Activated CD4-positive, alpha-beta memory T cell treated with anti-CD3 and anti-CD28 coated beads, Interleukin-2, amount 10 ng/mL, durations not matched to agents 7 days and 5 days (primary cell): ENCODE results near the gene SAP30BP. TPM values are rescaled to one million over a fixed set of nuclear protein-coding genes. Genes with fewer than 3 reads are reported as not detected.
A peak's percentile ranks its signal among the peaks of the same experiment; 100 is the strongest.

Source experiments
- CTCF ChIA-PET: fragments of 350-600 bp; sonication (Branson Sonifier 250); formaldehyde crosslinking; loops from one replicate; lab custom pipeline; 2021; ENCODE audit warnings: antibody characterized with exemption, inconsistent platforms; lab: Charles Lee
- POLR2A ChIA-PET: fragments of 350-600 bp; sonication (Branson Sonifier 250); formaldehyde crosslinking; loops from one replicate; lab custom pipeline; 2021; ENCODE audit warnings: antibody characterized with exemption; lab: Charles Lee
- DNase-seq: peaks from one replicate; pipeline ENCODE4 v3.0.0-alpha.2; 2020
- H3K27ac Mint-ChIP-seq: one replicate; pipeline ENCODE4 v1.8.0; 2021; ENCODE audit warnings: mild to moderate bottlenecking, mixed read lengths
- H3K27me3 Mint-ChIP-seq: one replicate; pipeline ENCODE4 v1.8.0; 2021; ENCODE audit warnings: mixed read lengths
- H3K36me3 Mint-ChIP-seq: one replicate; pipeline ENCODE4 v1.8.0; 2021; ENCODE audit warnings: low read depth, mixed read lengths
- H3K4me1 Mint-ChIP-seq: one replicate; pipeline ENCODE4 v1.8.0; 2021; ENCODE audit warnings: mixed read lengths
- H3K4me3 Mint-ChIP-seq: one replicate; pipeline ENCODE4 v1.8.0; 2021; ENCODE audit warnings: mild to moderate bottlenecking, mixed read lengths
- H3K9me3 Mint-ChIP-seq: one replicate; pipeline ENCODE4 v1.8.0; 2021; ENCODE audit warnings: mixed read lengths
- total RNA-seq, 2 experiments: library from RNA; stranded (reverse); gene quantifications; one replicate each; pipeline ENCODE4 v1.2.3, GENCODE V29; 2021

Gene SAP30BP
- total RNA-seq: 10 to 100 TPM; 87.2 to 89.6 TPM

DNA sequence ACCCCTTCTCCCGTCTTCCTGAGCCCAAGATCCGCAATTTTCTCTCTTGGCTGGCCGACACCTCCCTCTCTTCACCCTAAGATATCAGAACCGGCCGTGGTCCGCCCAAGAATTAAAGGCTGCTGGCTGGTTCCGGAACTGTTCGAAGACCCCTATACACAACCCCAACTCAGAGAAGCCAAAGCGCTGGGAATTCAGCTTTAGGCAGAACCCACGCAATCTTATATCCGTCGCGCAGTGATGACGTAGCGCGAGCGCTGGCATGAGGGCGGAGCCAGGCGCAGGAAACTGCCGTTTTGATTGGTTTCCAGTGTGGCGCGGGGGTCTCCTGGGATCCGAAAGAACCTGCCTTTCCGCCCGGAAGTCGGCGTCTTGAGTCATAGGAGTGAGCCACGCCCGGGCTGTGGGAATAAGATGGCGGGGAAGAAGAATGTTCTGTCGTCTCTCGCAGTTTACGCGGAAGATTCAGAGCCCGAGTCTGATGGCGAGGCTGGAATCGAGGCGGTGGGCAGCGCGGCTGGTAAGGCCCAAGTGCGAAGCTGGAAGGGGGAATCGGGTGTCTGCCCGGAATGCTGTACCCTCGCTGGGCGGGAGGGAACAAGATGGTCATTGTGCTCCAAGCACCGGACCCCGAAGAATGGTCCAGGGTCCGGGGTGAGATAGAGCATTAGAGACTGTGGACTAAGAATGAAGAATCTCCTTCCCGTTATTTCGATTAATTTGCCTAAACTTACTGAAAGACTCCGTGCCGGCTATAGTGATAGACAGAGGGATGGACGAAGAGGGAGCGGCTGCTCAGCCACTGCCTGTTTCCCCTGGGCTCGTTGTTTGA lies at the start of gene SAP30BP, which contains the start of gene RECQL5:
SAP30BP (plus strand) TSS at position 380 of the 832 bp plus-strand sequence; CDS start at position 415, 35 bp downstream.
RECQL5 (minus strand) TSS at position 196 of the 832 bp plus-strand sequence. CDS start 597 bp downstream, outside the sequence.
- POLR2A ChIA-PET: interaction anchor here (0.5 to 2.7 kb wide), 33 partner anchors 10 to 406 kb away, joined by 3 to 27 read pairs (median 4); partner anchors contain the start of genes GGA3, MRPS7, SLC25A19 and SMIM5
- peaks cover 28% of the 10 kb centered on the region for H3K4me1 Mint-ChIP-seq
- peak within 1 kb of the TSS; percentile 55 for H3K4me3 Mint-ChIP-seq
- H3K9me3 Mint-ChIP-seq: no peaks in the 10 kb centered on the region
- CTCF ChIA-PET: interaction anchor here (0.8 to 3.5 kb wide), 9 partner anchors 9 to 378 kb away, joined by 3 to 20 read pairs (median 5); partner anchors contain the start of gene SLC25A19
- peak within 1 kb of the TSS; percentile 23 for H3K27ac Mint-ChIP-seq
- peaks cover 35% of the 10 kb centered on the region for H3K36me3 Mint-ChIP-seq
- no peaks in the 10 kb centered on the region for H3K27me3 Mint-ChIP-seq
- DNase-seq: peak; percentile 98

DNA sequence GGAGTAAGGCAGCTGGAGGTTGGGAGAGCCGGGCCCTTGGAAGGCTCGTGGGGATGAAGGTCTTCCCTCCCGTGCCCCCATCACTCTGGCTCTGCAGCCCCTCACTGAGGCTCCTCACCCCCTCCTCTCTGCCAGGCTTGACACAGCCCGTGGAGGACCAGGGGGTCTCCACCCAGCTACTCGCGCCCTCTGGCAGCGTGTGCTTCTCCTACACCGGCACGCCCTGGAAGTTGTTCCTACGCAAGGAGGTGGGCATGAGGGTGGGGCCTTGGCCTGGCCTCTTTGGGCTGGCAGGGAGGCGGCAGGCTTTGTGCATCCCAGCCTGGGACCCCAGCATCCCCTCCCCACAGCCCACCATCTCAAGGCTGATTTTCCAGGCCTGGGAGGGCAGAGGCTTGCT lies 49.5 kb upstream of the SAP30BP start:
- Mint-ChIP-seq H3K4me1 (no peaks in the 10 kb centered on the region), H3K27me3 (no peaks in the 10 kb centered on the region), H3K27ac (no peak overlapping the region), H3K36me3 (no peaks in the 10 kb centered on the region), H3K4me3 (no peak overlapping the region), H3K9me3 (no peaks in the 10 kb centered on the region)
- no peak for DNase-seq
- CTCF ChIA-PET: interaction anchor here (1.7 kb wide), 1 partner anchor 15 kb away, joined by 10 read pairs; the partner anchor contains the start of gene SMIM5
- POLR2A ChIA-PET: no interaction called here

DNA sequence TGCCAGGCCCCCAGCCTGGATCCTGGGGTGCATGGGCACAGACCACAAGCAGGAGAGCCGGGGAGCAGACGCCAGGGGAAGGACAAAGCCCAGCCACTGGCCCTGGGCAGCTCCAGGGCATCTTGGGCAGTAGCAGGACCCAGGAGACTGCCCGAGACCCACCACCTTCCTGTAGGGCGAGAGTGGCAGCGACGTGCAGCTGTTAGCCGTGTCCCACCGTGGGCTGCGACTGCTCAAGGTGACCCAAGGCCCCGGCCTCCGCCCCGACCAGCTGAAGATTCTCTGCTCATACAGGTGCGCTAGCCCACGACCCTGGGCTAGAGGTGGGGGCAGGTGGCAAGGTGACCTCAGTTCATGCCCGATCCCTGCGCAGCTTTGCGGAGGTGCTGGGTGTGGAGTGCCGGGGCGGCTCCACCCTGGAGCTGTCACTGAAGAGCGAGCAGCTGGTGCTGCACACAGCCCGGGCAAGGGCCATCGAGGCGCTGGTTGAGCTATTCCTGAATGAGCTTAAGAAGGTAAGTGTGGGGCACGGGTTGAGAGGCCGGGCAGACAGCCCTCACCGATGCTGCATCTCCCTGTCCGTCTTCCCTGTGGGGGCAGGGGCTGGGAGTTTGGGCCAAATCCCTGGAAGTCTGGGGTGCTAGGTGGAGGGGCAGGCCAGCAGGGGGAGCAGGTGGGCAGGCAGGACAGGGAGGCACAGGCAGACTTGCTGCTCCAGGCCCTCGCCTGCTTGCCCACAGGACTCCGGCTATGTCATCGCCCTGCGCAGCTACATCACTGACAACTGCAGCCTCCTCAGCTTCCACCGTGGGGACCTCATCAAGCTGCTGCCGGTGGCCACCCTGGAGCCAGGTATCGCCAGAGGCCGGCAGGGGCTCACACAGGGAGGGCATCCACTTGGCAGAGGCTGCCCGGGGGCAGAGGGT lies 47.4 kb upstream of the SAP30BP start:
- POLR2A ChIA-PET: interaction anchor here (1.6 kb wide), 1 partner anchor 132 kb away, joined by 4 read pairs; no protein-coding TSS in a partner anchor
- no peak overlapping the region for H3K27ac Mint-ChIP-seq
- DNase-seq: peak; percentile 29

DNA sequence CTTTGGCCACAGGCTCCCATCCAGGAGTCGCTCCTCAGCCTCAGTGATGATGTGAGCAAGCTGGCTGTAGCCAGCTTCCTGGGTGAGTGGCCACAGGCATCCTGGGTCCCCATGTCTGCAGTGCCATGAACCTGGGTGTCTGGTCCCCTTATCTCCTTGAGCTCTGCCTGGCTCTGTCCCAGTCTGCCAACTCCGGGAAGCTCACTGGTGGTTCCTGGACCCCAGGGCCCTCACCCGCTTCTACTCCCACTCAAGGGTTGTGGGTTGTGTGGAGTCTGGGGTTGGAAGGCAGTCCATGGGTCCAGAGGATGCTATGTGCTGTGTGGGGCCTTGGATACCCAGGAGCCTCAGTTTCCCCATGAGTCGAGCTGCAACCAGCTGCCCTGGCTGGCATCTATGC lies 45.6 kb upstream of the SAP30BP start:
- H3K4me3 Mint-ChIP-seq: no peak overlapping the region
- H3K36me3 Mint-ChIP-seq: no peaks in the 10 kb centered on the region
- POLR2A ChIA-PET: interaction anchor here (1.6 kb wide), 1 partner anchor 134 kb away, joined by 4 read pairs; no protein-coding TSS in a partner anchor
- no peaks in the 10 kb centered on the region for H3K27me3 Mint-ChIP-seq
- H3K9me3 Mint-ChIP-seq: no peaks in the 10 kb centered on the region
- H3K4me1 Mint-ChIP-seq: no peaks in the 10 kb centered on the region
- CTCF ChIA-PET: interaction anchor here (1.0 to 3.6 kb wide), 5 partner anchors 12 to 132 kb away, joined by 3 to 21 read pairs (median 3); partner anchors contain the start of gene SMIM5
- DNase-seq: no peak
- no peak overlapping the region for H3K27ac Mint-ChIP-seq

More for the DNA sequence above, 47.4 kb upstream of the SAP30BP start:
- CTCF ChIA-PET: interaction anchor here (0.7 to 3.6 kb wide), 6 partner anchors 10 to 129 kb away, joined by 3 to 21 read pairs (median 4); partner anchors contain the start of gene SMIM5
- no peak overlapping the region for H3K4me3 Mint-ChIP-seq
- H3K4me1 Mint-ChIP-seq: no peaks in the 10 kb centered on the region
- H3K9me3 Mint-ChIP-seq: no peaks in the 10 kb centered on the region
- no peaks in the 10 kb centered on the region for H3K36me3 Mint-ChIP-seq
- no peaks in the 10 kb centered on the region for H3K27me3 Mint-ChIP-seq

DNA sequence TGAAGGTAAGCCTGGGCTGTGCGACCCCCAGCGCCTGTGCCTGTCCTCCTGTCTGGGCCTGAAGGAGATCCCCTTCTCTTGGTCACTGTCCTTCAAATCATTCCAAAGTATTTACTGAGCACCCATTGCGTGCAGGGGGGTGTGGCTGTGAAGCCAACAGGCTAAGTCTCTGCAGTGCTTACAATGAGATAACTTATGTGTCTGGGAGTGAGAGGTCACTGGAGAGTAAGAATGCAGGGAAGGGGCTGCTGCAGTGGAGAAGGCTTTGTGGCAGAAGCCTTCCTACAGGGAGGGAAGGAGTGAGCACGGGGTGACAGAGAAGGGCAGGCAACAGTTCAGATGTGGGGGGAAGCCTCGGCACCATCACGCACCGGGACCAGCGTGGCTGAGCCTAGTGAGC lies 45.1 kb upstream of the SAP30BP start:
- H3K4me3 Mint-ChIP-seq: no peak overlapping the region
- DNase-seq: no peak
- H3K36me3 Mint-ChIP-seq: no peaks in the 10 kb centered on the region
- H3K27ac Mint-ChIP-seq: no peak overlapping the region
- no peaks in the 10 kb centered on the region for H3K9me3 Mint-ChIP-seq
- ChIA-PET CTCF (interaction anchor here (1.0 to 3.6 kb wide), 4 partner anchors 11 to 131 kb away, joined by 3 to 21 read pairs (median 8); partner anchors contain the start of gene SMIM5), POLR2A (no interaction called here)
- no peaks in the 10 kb centered on the region for H3K27me3 Mint-ChIP-seq
- H3K4me1 Mint-ChIP-seq: no peaks in the 10 kb centered on the region

DNA sequence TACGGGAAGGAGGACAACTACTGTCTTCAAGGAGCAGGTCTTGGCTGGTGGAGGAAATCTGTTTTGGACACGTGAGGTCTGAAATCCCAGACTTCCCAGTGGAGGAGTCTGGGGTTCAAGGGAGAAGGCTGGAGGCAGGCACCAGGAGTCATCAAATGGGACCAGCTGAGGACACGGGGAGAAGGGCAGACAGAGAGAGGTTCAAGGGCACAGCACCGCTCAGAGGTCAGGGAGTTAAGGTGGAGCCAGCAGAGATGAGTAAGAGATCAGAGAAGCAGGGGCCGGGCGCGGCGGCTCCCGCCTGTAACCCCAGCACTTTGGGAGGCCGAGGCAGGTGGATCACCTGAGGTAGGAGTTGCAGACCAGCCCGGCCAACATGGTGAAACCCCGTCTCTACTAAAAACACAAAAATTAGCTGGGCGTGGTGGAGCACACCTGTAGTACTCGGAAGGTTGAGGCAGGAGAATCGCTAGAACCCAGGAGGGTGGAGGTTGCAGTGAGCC lies 44.3 kb upstream of the SAP30BP start:
- POLR2A ChIA-PET: interaction anchor here (1.3 kb wide), 1 partner anchor 32 kb away, joined by 4 read pairs; no protein-coding TSS in a partner anchor
- Mint-ChIP-seq H3K27me3 (no peaks in the 10 kb centered on the region), H3K27ac (no peak overlapping the region), H3K4me3 (no peak overlapping the region), H3K4me1 (no peaks in the 10 kb centered on the region), H3K9me3 (no peaks in the 10 kb centered on the region), H3K36me3 (no peaks in the 10 kb centered on the region)
- no peak for DNase-seq
- CTCF ChIA-PET: interaction anchor here (1.0 to 3.6 kb wide), 2 partner anchors 11 to 131 kb away, joined by 3 to 23 read pairs; partner anchors contain the start of gene SMIM5

DNA sequence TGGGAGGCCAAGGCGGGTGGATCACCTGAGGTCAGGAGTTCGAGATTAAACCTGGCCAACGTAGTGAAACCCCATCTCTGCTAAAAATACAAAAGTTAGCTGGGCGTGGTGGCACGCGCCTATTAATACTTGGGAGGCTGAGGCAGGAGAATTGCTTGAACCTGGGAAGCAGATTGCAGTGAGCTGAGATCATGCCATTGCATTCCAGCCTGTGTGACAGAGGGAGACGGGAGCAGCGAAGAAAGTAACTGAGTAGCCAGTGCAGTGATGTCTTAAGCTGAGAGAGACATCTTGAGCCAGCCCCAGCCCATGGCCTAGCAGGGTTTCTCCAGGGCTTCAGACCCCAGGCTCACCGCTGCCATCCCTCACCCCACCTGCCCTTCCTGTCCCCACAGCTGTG lies 43.8 kb upstream of the SAP30BP start:
- Mint-ChIP-seq H3K36me3 (no peaks in the 10 kb centered on the region), H3K4me3 (no peak overlapping the region), H3K27me3 (no peaks in the 10 kb centered on the region), H3K27ac (no peak overlapping the region), H3K4me1 (no peaks in the 10 kb centered on the region), H3K9me3 (no peaks in the 10 kb centered on the region)
- POLR2A ChIA-PET: interaction anchor here (1.3 kb wide), 1 partner anchor 33 kb away, joined by 4 read pairs; no protein-coding TSS in a partner anchor
- DNase-seq: no peak
- CTCF ChIA-PET: interaction anchor here (0.7 to 3.6 kb wide), 3 partner anchors 10 to 130 kb away, joined by 3 to 23 read pairs (median 3); partner anchors contain the start of gene SMIM5

DNA sequence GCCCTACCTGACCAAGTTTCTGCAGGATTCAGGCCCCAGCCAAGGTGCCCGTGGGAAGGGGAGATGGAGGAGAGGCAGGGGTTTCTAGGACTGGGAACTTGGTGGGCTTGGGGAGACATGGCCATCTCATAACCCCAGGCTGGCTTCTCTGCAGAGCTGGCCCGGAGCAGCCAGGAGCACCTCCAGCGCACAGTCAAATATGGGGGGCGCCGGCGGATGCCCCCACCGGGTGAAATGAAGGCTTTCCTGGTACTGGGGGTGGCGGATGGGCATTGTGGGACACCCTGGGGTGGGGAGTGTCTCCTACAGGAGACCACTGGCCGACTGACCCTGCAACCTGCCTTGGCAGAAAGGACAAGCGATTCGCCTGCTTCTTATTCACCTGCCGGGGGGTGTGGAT lies 43.1 kb upstream of the SAP30BP start:
- no peak for DNase-seq
- Mint-ChIP-seq H3K36me3 (no peaks in the 10 kb centered on the region), H3K4me1 (no peaks in the 10 kb centered on the region), H3K27ac (no peak overlapping the region), H3K27me3 (no peaks in the 10 kb centered on the region), H3K4me3 (no peak overlapping the region), H3K9me3 (no peaks in the 10 kb centered on the region)
- POLR2A ChIA-PET: interaction anchor here (1.3 kb wide), 1 partner anchor 33 kb away, joined by 4 read pairs; no protein-coding TSS in a partner anchor
- CTCF ChIA-PET: interaction anchor here (0.7 to 3.6 kb wide), 4 partner anchors 10 to 129 kb away, joined by 3 to 23 read pairs (median 3); partner anchors contain the start of gene SMIM5

DNA sequence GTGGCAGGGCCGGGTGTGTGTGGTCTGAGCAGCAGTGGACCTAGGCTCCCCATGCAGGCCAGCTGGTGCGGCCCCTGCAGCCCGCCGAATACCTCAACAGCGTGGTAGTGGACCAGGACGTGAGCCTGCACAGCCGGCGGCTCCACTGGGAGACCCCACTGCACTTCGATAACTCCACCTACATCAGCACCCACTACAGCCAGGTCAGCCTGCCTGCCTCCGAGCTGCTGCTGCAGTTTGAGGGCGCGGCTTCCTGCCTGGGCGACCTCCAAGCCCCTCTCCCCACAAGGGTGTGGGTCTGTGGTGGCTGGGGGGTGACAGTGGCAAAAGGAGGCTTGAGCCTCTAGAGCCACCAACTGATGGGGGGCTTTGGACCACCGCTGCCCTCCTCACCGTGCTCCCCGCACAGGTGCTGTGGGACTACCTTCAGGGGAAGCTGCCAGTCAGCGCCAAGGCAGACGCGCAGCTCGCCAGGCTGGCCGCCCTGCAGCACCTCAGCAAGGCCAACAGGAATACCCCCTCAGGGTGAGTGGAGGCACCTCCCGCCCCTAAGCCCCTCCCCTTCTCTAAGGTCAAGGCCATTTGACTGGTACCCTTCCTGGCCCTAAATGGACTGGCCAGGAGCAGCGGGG lies 42.3 kb upstream of the SAP30BP start:
- Mint-ChIP-seq H3K9me3 (no peaks in the 10 kb centered on the region), H3K27ac (no peak overlapping the region), H3K27me3 (no peaks in the 10 kb centered on the region), H3K4me3 (no peak overlapping the region), H3K36me3 (no peaks in the 10 kb centered on the region), H3K4me1 (no peaks in the 10 kb centered on the region)
- CTCF ChIA-PET: interaction anchor here (0.7 to 3.6 kb wide), 5 partner anchors 9 to 127 kb away, joined by 3 to 23 read pairs (median 3); partner anchors contain the start of gene SMIM5
- DNase-seq: no peak
- POLR2A ChIA-PET: no interaction called here

DNA sequence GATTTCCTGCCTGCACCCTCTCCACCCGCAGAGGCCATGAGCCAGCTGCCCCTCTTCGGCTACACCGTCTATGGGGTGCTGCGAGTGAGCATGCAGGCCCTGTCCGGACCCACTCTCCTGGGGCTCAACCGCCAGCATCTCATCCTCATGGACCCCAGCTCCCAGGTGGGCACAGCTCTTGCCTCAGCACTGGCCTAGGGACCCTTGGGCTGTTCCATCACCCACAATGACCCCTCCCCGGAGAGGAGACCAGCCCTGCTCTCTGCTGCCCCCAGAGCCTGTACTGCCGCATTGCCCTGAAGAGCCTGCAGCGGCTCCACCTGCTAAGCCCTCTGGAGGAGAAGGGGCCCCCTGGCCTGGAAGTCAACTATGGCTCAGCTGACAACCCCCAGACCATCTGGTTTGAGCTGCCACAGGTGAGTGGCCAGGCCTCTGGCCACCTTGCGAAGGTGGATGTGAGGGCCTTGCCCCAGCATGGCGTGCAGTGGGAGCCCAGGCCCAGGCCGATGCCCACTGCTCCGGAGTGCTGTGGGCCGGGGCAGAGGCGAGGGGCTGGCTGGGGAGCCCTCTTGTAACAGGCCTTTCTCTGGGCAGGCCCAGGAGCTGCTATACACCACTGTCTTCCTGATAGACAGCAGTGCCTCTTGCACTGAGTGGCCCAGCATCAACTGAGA lies 41.2 kb upstream of the SAP30BP start:
- ChIA-PET CTCF (interaction anchor here (1.0 to 3.6 kb wide), 4 partner anchors 8 to 125 kb away, joined by 3 to 23 read pairs (median 3); partner anchors contain the start of gene SMIM5), POLR2A (no interaction called here)
- H3K4me1 Mint-ChIP-seq: no peaks in the 10 kb centered on the region
- H3K36me3 Mint-ChIP-seq: no peaks in the 10 kb centered on the region
- H3K27me3 Mint-ChIP-seq: no peaks in the 10 kb centered on the region
- H3K9me3 Mint-ChIP-seq: no peaks in the 10 kb centered on the region
- H3K4me3 Mint-ChIP-seq: no peak overlapping the region
- no peak overlapping the region for H3K27ac Mint-ChIP-seq
- no peak for DNase-seq

DNA sequence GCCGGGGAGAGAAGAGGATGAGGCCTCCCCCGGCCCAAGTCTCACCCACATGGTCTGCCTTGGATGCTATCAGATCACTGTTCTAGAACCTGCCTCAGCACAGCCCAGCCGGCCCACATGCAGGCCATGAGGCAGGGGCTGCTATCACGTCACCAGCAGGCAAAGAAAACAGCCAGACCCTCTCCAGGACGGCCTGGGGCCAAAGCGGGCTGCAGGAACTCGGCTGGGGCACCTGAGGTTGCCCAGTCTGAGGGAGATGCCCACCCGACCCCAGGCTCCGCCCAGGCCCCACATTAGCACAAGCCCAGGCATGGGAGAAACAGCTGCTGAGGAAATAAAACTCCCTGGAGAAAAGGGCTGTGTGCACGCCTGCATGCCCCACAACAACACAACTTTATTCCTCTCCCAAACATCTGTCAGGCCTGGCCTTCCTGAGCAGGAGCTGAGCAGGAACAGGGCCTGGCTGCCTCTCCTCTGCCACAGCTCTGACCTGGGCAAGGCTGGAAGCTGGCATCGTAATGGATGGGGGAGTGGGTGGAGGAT lies 40.6 kb upstream of the SAP30BP start:
- Mint-ChIP-seq H3K9me3 (no peaks in the 10 kb centered on the region), H3K36me3 (no peaks in the 10 kb centered on the region), H3K4me3 (no peak overlapping the region), H3K27ac (no peak overlapping the region), H3K27me3 (no peaks in the 10 kb centered on the region), H3K4me1 (no peaks in the 10 kb centered on the region)
- no peak for DNase-seq
- ChIA-PET CTCF (no interaction called here), POLR2A (no interaction called here)
